PFSK-1 (cell line): ENCODE measurements around the gene OR2V1. TPM values are rescaled to one million over a fixed set of nuclear protein-coding genes. Genes with fewer than 3 reads are reported as not detected.

ENCODE experiments used
- FOXP2 ChIP-seq: optimal IDR thresholded peaks from 2 replicates; pipeline ENCODE3; 2011; ENCODE audit warnings: borderline replicate concordance, control low read depth, inconsistent platforms; ENCODE audit not compliant: insufficient read depth; ENCODE audit errors: extremely low read length, extremely low read depth
- POLR2AphosphoS5 ChIP-seq: IDR thresholded peaks from 2 replicates; pipeline ENCODE4 v1.6.1; 2012; ENCODE audit warnings: low read depth, mild to moderate bottlenecking, control low read depth, low read length, moderate library complexity
- SIN3A ChIP-seq: IDR thresholded peaks from 2 replicates; pipeline ENCODE4 v1.6.1; 2012; ENCODE audit warnings: mild to moderate bottlenecking, low read length, moderate library complexity, borderline replicate concordance; ENCODE audit not compliant: insufficient read depth
- TAF1 ChIP-seq: IDR thresholded peaks from 2 replicates; pipeline ENCODE4 v1.6.1; 2012; ENCODE audit warnings: low read length, control low read depth, borderline replicate concordance; ENCODE audit not compliant: insufficient read depth
- polyA plus RNA-seq: library from polyadenylated mRNA; unstranded; fragments of >200 nt; gene quantifications from one replicate; pipeline ENCODE4 v1.2.1, GENCODE V29; 2012; ENCODE audit warnings: low read depth, missing spikeins; ENCODE audit not compliant: insufficient read length
- TF ChIP-seq, protein P1 (sequence below), 2 experiments: IDR thresholded peaks; 2 replicates each; pipeline versions ENCODE4 v1.6.1 to v1.8.0; 2011 to 2012; ENCODE audit warnings: low read depth in 2 of 2, low read length in 2 of 2, control low read depth in 1 of 2, inconsistent platforms in 1 of 2, mild to moderate bottlenecking in 1 of 2, moderate library complexity in 1 of 2; ENCODE audit not compliant: insufficient read depth in 1 of 2

OR2V1 gene, protein sequence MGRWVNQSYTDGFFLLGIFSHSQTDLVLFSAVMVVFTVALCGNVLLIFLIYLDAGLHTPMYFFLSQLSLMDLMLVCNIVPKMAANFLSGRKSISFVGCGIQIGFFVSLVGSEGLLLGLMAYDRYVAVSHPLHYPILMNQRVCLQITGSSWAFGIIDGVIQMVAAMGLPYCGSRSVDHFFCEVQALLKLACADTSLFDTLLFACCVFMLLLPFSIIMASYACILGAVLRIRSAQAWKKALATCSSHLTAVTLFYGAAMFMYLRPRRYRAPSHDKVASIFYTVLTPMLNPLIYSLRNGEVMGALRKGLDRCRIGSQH
- polyA plus RNA-seq, result not detected

DNA sequence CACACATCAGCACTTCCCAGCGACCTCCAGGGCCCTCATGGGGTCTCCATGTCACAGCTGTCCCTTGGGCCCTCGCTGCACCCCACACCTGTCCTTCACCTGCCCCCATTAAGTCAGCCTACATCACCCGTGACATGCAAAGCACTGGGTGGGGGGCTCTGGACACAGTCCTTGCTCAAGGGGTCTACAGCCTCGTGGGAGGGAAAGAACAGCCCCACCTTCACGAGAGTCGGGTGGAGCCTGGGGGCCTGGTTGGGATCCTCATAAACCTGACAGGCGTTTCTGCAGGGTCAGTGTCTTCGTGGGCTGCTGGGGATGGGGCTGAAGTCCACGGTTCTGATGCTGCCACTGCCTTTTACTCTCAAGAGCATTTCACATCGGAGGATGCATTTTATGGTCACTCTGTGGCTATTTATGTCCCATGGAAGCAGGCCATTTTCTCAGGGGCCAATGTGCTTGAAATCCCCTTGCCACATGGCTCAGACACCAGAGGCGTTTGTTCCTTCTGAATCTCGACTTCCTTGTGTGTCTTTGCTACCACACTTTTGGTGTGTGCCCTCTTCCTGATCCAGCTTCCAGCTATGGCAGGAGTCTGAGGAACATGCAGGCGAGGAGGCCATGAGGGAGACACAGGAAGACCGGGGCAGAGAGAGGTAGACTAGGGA is at the start of gene OR2V1:
Gene OR2V1, minus strand, starts transcription at position 338 of the 665 bp plus-strand sequence. CDS start 5,865 bp downstream, outside the sequence.
- TF ChIP-seq SIN3A, result no peak
- TF ChIP-seq, protein P1, sequence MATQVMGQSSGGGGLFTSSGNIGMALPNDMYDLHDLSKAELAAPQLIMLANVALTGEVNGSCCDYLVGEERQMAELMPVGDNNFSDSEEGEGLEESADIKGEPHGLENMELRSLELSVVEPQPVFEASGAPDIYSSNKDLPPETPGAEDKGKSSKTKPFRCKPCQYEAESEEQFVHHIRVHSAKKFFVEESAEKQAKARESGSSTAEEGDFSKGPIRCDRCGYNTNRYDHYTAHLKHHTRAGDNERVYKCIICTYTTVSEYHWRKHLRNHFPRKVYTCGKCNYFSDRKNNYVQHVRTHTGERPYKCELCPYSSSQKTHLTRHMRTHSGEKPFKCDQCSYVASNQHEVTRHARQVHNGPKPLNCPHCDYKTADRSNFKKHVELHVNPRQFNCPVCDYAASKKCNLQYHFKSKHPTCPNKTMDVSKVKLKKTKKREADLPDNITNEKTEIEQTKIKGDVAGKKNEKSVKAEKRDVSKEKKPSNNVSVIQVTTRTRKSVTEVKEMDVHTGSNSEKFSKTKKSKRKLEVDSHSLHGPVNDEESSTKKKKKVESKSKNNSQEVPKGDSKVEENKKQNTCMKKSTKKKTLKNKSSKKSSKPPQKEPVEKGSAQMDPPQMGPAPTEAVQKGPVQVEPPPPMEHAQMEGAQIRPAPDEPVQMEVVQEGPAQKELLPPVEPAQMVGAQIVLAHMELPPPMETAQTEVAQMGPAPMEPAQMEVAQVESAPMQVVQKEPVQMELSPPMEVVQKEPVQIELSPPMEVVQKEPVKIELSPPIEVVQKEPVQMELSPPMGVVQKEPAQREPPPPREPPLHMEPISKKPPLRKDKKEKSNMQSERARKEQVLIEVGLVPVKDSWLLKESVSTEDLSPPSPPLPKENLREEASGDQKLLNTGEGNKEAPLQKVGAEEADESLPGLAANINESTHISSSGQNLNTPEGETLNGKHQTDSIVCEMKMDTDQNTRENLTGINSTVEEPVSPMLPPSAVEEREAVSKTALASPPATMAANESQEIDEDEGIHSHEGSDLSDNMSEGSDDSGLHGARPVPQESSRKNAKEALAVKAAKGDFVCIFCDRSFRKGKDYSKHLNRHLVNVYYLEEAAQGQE (IDR thresholded peaks at IDR 0.05; ENCODE audit: insufficient read depth in 1 of 2, low read depth in 2 of 2, low read length in 2 of 2), result no peak

DNA sequence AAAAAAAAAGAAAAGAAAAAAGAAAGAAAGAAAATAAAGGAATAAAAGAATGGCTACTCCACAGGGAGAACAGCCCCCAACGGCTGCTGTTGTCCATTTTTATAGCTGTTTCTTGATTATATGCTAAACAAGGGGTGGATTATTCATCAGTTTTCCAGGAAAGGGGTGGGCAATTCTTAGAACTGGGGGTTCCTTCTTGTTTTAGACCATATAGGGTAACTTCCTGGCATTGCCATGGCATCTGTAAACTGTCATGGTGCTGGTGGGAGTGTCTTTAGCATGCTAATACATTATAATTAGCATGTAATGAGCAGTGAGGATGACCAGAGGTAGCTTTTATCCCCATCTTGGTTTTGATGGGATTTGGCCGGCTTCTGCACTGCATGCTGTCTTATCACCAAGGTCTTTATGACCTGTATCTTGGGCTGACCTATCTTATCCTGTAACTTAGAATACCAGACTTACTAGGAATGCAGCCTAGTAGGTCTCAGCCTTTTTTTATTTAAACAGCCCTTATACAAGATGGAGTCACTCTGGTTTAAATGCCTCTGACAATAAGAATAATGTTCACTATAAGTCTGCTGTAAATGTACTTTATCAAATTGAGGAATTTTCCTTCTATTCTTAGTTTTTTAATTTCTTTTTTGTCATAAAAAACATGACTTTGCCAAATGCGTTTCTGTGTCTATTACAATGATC is 45.4 kb upstream of the OR2V1 start:
- TF ChIP-seq FOXP2, result no peak
- TF ChIP-seq, protein P1 (IDR thresholded peaks at IDR 0.05; ENCODE audit: insufficient read depth in 1 of 2, low read depth in 2 of 2, low read length in 2 of 2), result no peak
- no peak for TF ChIP-seq TAF1
- no peak for TF ChIP-seq POLR2AphosphoS5
- no peak for TF ChIP-seq SIN3A

DNA sequence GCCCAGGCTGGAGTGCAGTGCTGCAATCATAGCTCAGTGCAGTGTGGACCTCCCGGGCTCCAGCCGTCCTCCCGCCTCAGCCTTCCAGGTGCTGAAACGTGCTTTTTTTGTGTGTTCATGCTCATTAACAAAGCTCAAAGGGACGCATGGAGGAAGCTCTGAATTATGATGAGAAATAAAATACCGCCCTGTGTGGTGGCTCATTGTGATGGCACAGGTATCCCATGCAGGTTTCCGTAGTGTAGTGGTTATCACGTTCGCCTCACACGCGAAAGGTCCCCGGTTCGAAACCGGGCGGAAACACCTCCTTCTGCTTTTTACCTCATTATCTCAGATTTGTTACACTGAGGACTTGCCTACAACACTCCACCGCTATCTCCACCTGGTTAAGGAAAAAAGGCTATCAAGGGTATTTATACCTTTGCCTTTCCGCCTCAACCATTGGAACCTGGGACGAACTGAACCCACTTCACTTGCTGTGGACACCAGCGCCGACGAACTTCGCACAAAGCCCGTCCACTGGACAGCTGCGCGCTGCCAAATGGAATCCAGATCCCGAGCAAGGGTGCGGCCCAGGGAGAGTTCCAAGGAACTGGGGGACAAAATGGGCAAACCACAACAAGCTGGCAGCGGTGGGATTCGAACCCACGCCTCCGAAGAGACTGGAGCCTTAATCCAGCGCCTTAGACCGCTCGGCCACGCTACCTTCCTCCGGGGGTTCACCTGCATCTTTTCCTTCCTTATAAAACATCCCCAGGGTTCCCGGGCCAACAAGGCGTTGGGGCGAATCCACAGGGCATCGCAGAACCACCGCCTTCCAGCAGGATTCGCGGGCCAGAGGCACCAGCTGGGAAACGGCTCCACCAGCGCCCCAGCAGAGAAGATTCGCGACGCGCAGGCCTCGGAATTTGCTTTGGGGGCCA is 42.7 kb upstream of the OR2V1 start:
- no peak for TF ChIP-seq SIN3A
- TF ChIP-seq POLR2AphosphoS5, result no peak
- TF ChIP-seq TAF1, result no peak
- no peak for TF ChIP-seq FOXP2
- TF ChIP-seq, protein P1 (IDR thresholded peaks at IDR 0.05; ENCODE audit: insufficient read depth in 1 of 2, low read depth in 2 of 2, low read length in 2 of 2), result 0 out of 4 replicates have a peak, but pooled peaks of 1 of the 2 experiments have one; percentile 35

DNA sequence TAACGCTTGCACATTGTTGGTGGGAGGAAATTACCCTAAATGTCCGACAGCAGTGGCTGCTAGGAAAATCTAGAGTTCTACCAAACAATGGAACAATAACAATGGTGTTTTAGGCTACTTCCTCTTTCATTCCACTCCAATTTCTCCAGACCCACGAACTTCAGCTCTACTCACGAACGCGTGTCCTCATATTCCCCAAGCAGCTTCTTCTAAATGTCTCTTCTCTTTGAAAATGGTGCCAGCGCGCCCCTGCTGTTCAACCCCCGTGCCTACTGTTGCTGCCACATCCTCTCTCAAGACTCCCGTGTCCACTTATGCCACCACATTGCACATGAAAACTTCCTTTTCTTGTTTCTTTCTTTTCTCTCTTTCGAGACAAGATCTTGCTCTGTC is 42.1 kb upstream of the OR2V1 start:
- TF ChIP-seq, protein P1 (IDR thresholded peaks at IDR 0.05; ENCODE audit: insufficient read depth in 1 of 2, low read depth in 2 of 2, low read length in 2 of 2), result no peak
- TF ChIP-seq SIN3A, result no peak
- TF ChIP-seq TAF1, result no peak
- TF ChIP-seq POLR2AphosphoS5, result no peak
- TF ChIP-seq FOXP2, result no peak
